SKM-1 (cell line): ENCODE data around the gene NPEPPS.
"Not testable (repeated sequence)": the region's sequence is repeated elsewhere in the genome, so short reads cannot be mapped to it uniquely, and the experiment has no call there.

ENCODE experiments used
- DNase-seq: peaks from one replicate; lab custom pipeline; 2025; ENCODE audit not compliant: unreplicated experiment; lab: John Stamatoyannopoulos, UW

Gene NPEPPS

DNA sequence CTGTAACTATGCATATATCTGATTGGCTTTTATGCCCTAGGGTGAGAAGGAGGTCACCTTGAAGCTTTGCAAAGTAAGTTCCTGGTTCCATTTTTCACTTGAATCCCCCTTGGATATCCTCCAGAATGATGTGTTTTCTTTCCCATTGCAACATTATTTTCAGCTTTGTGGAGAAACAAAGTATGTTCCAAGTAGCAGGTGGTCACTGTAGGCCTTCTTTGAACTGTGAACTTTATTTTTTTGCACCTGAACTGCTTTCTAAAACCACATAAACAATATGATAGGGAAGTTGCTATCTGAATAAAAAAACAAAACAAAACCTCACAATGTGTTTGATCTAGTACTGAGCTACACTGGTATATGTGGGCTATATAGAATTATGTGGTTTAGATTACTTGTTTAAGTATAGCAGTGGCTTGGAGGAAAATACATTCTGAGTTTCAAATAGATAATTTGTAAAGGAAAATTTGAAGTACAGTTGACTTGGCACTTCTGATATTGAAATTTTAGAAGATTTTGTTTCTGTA, 29.7 kb downstream of the NPEPPS start:
- DNase-seq, result not testable (repeated sequence)

DNA sequence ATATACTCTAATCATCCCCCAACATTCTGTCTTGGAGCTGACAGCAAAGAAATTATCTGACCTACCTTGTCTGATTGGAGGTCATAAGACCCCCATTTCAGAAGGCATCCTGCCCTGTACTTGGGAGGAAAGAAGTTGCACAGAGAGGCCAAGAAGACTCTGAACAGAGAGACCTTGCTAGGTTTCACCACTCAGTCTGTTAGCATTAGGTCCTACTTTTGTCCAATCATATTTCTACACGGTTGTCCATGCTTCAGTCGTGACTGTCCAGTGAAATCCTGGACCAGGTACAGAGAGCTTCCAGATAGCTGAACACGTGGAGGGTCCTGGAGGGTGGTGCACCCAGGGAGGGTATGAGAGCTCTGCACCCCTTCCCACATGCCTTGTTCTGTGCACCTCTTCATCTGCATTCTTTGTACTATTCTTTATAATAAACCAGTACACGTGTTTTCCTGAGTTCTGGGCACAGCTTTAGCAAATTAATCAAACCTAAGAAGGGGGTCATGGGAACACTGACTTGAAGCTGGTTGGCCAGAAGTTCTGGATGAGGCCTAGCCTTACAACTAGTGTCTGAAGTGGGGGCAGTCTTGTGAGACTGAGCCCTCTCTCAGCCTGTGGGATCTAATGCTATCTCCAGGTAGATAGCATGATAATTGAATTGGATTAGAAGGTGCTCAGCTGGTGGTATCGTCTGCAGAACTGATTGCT, 30.9 kb downstream of the NPEPPS start:
- not testable (repeated sequence) for DNase-seq

DNA sequence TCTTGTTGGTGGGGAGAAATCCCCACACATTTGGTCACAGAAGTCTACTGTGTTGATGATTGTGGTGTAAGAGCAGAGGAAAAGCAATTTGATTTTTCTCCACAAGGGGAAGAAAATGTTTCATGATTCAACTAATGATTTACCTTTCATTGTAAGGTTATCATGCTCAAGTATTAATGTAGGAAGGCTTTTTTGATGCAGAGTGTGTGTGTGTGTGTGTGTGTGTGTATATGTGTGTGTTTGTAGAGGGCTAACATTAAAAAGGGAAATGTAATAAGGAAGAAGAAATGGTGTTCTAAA, 31.4 kb downstream of the NPEPPS start:
- not testable (repeated sequence) for DNase-seq

DNA sequence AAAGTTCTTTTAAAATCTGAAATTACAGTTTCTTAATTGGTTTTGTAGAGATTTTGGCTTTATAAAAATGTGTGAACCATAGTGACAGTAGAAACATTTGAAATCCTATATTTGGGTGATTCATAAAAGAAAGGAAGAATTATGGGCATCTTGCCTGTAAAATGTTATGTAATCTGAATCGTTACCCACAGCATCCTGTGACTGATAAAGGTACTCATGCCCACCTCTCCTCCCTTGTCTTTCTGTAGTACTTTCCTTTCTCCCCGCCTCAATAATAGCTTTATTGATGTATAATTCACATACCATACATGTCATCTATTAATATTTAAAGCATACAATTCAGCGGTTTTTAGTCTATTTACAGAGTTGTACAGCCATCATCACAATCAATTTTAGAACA, 36.4 kb downstream of the NPEPPS start:
- DNase-seq, result not testable (repeated sequence)

DNA sequence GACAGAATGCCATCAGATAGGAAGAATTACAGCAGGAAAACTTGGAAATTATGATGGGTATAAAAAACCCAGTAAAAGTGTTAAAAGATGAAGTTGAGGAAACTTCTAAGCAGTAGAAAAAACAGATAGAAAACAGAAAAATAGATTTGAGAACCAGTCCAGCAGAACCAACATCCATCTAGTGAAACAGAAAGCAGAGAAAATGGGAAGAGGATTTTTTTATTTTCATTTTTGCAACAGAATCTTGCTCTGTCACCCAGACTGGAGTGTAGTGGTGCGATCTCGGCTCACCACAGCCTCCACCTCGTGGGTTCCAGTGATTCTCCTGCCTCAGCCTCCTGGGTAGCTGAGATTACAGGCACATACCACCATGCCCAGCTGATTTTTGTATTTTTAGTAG, 41.7 kb downstream of the NPEPPS start:
- not testable (repeated sequence) for DNase-seq

DNA sequence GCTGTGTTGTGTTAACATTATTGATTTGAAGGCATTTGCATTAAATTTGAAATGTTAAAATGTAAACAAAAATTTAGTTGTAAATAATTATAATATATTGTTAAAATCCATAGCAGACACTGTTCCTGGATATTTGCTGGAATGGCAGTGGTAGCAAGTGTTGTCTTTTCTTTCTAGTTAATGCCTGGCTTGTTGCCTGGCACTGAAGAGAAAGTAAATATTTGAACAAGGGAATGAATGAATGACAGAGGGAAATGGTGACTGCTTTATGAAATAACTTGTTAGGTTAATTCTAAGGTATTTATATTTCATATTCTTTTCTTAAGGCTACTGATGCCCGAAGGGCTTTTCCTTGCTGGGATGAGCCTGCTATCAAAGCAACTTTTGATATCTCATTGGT, 51.5 kb downstream of the NPEPPS start:
- not testable (repeated sequence) for DNase-seq

DNA sequence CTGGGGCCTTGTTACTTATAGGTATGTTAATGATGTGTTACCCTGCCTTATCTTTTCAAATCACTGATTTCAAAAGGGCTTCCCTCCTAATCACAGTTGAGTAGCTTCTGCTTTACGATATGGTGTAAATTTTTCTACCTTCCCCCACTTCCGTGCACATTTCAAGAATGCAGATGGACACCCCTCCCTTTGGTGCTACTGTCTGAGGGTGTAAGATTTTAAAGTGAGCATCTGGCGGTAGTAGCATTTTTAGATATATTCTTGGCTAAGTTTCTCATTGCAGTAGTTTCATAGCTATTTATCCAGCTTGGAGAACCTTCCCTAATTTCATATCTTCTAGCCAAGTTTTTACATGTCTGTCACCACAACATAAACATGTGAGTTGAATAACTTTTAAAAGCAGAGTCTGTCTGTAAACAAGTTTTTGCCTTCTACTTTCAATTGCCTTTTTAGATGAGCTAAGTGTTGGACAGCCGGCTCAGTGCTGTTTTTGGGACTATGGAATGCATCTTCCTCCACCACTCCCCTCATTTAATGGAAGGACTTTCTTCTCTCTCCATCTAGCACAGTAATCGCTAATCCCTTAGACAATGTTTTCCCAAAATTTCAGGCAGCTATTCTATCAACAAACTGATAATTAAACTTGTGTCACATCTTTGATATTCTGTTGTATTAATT, 55.6 kb downstream of the NPEPPS start:
- DNase-seq, result not testable (repeated sequence)

DNA sequence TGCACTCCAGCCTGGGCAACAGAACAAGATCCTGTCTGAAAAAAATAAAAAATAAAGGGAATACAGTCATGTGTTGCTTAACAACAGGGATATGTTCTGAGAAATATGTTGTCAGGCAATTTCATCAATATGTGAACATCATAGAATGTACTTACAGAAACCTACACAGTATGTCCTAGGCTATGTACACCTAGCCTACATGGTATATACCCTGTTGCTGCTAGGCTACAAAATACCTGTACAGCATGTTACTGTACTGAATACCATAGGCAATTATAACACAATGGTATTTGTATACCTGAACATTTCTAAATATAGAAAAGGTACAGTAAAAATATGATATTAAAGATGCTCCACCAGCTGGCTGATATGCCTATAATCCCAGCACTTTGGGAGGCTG, 62.6 kb downstream of the NPEPPS start:
- DNase-seq, result not testable (repeated sequence)

DNA sequence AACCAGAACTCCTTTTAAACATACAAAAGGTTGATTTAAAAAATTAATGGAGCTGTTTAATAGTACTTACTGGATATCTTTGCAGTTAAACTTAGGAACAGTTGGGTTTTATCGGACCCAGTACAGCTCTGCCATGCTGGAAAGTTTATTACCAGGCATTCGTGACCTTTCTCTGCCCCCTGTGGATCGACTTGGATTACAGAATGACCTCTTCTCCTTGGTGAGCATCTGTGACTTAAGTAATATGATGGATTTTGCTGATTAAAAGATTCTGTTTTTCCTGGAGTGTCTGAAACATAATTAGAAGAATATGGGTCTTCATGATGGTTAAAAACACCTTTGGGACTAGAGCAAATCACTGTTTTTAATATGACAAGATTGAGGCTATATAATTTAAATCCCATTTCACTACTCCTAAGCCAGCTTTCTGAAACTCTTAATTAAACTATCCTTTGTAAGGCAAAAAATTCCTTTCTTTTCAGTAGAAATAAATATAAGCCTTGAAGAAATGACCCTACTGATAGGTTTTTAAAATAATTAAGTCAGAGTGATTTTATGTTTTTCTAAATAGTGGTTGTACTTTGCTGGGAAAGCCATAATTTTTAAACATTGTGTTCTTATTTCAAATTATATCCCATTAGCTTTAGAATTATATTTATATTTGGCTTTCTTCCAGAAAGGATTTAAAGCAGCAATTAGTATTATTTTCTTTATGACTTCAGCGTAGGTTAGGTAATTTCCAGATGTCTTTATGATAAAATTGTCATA, 73.1 kb downstream of the NPEPPS start:
- DNase-seq, result no peak

DNA sequence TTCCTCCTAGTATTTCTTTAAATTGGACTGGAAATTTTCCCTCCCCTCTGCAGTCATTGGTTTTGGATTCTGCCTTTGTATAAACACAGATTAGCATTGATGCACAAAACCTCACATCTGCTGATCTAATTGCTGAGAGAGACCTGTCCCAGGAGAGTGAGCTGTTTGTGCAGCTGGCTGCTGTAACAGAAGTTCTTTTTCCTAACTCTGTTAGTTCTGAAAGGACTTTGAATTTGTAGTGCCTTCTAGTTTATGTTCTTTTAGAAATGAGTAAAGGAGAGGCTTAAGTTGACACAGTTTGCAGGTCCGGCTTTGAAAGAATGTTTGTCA, 73.7 kb downstream of the NPEPPS start:
- DNase-seq, result no peak

DNA sequence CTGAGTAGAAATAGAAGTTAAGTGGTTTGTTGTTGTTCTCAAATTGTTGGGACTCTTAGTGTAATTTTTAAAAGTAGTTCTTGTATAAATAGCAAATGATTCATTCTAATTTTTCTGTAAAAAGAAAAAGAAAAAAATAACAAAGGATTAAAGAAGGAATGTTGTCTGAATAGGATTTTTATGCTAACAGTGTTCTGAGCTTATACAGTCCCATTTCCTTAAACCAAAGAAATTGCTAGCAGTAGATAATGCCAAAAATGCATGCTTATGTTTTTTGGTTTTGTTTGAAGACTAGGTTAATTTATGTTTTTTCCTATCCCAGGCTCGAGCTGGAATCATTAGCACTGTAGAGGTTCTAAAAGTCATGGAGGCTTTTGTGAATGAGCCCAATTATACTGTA, 74.1 kb downstream of the NPEPPS start:
- no peak for DNase-seq

DNA sequence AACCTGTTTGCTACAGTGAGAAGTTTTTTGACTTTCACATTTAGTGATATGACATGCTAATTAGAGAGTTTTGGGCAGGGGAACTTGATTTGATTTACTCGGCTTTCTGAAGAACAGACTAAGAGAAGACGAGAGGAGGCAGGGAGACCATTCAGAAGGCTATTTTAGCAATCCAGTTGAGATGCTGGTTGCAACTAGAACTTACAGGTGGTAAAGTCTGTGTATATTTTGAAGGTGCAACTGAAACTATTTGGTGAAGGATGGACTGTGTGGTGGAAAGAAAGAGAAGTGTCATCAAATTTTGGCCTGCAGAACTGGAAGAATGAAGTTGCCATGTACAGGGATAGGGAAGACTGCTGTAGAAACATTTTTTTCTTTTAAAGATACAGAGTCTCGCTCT, 76.6 kb downstream of the NPEPPS start:
- DNase-seq, result no peak

DNA sequence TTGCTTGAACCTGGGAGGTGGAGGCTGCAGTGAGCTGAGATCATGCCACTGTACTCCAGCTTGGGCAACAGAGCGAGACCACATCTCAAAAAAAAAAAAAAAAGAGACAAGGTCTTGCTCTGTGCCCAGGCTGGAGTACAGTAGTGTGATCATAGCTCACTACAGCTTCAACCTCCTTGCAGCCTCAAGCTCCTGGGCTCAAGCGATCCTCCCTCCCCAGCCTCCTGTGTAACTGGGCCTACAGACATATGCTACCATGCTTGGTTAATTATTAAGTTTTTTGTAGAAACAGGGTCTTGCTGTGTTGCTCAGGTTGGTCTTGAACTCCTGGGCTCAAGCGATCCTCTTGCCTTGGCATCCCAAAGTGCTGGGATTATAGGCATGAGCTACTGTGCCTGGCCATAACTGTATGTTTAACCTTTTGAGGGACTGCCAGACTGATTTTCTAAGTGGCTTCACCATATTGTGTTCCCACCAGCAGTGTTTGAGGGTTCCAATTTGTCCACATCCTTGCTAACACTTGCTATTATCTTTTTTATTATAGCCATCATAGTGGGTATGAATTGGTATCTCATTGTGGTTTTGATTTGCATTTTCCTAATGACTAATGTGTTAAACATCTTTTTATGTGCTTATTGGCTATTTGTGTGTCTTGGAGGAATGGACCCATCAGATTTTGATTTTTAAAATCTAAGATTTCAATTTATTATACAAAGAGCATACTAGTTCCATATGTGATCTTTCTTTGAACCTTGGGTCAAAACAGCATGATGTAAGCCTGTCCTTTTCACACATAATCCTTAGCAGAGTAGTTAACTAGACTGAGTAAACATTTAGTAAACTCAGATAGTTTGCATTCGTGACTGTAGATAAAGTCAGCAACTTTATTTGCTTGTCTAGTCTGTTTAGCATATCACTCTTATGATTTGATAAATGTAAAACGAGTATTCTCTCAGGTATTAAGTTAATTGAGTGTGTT, 80.8 kb downstream of the NPEPPS start:
- no peak for DNase-seq

DNA sequence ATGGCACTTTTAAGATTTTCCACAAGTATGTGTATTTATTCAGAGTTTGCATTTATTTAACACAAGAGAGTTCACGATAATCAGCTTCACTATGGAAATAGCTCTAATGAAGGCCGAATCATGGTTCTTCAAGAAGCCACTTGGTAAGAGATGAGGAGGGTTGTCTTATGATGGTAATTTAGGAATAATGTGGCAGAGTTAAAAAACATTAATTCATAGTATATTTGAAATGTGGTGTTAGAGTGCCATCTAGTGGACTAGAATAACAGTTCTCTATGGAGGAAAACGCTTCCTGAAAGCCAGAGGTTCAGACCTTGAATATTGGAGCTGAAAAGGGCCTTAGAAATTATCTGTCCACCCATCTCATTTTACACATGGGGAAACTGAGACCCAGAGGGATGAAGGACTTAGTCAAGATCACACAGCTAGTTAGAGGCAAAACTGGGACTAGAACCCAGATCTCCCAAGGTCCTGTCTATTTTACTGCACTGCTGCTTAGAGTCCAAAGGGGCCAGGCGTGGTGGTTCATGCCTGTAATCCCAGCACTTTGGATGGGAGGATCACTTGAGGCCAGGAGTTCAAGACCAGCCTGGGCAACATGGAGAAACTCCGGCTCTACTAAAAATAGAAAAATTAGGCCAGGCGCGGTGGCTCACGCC, 85.0 kb downstream of the NPEPPS start:
- peak; percentile 7 for DNase-seq

DNA sequence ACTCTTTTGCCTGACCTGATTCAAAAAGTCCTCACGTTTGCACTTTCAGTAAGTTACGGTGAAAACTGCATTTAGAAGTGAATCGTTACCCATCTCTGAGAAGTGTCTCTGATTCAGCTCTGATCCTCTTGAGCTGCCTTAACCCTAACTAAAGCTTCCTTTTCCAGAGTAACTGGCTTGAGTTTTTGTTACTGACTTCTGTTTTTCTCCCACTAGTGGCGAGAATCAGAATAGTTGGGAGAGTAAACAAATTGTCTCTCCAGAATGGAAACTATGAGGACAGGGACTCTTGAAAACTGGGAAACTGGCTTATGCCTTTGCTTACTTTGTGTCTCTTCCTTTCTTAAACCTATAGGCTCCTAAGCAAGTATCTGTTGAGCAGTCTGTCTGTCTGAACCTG, 87.5 kb downstream of the NPEPPS start:
- DNase-seq, result no peak

DNA sequence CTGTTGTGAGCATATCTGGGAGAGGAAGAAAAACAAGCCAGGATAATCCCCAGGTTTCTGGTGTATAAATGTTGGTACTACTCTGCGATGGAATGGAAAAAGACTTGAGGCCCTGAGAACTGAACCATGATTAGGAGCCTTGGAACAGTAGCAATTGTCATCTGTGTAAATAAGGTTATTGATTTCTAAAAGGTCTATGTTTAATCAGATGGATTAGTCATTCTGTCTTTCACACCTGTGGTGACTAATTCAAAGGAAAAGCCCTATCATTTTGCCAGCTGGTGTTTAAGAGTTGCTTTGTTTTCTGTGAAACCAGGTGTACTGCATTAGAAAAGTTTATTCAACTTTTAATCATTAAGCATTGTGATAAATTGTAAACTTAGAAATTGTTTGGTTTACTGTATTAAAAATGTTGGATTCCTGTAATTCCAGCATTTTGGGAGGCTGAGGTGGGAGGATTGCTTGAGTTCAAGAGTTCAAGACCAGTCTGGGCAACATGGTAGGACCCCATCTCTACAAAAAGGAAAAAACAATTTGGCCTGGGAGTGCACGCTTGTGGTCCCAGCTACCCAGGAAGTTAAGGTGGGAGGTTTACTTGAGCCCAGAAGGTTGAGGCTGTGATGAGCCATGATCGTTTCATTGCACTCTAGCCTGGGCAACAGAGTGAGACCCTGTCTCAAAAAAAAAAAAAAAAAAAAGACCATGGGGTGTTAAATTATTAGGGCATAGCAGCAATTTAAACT, 89.8 kb downstream of the NPEPPS start:
- no peak for DNase-seq

DNA sequence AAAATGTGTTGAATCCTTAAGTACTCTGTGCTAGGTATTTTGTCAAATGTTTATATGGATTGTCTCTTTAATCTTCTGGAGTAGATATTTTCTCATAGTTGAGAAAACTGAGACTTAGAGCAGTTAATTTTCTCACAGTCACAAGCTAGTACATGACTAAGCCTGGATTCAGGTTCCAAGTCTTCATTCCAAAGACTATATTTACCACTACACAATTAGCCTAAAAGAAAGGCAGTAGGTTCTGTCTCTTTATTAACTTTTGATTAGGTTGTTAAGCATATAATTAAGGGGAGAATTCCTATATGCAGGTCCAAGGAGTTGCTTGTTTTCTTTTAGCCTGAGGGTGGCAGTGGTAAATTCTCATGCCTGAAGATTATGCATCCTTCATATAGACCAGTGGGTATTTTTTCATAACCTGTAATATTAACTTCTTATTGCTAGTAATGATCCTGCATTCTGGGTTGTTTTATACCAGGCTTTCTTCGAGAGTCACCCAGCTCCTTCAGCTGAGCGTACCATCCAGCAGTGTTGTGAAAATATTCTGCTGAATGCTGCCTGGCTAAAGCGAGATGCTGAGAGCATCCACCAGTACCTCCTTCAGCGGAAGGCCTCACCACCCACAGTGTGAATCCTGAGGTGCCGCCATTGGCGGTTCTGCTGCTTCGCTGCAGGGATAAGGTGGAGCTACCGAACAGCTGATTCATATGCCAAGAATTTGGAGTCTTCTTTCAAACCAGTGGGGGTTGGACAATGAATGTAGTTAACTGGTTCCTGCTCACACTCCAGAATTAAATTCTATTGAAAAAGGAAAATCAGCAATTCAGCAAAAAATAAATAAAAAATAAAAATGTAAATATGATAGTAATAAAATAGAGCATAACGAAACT, 90.6 kb downstream of the NPEPPS start:
- no peak for DNase-seq

DNA sequence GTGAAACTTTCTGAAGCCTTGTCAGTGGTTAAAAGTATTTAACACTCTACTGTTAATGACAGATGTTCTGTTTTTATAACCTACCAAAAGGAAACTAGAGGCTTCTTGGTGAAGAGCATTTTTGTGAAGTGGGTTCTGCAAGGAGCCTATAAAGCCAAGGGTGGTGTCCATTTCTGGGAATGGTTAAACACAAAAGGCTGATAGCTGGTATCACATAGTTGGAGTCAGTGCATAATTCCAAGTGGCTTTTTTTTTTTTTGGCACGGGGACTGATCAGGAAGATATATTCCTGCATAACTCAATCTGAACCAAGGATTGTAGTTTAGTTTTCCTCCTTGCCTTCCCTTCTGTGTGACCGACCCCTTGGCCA, 91.3 kb downstream of the NPEPPS start:
- no peak for DNase-seq

DNA sequence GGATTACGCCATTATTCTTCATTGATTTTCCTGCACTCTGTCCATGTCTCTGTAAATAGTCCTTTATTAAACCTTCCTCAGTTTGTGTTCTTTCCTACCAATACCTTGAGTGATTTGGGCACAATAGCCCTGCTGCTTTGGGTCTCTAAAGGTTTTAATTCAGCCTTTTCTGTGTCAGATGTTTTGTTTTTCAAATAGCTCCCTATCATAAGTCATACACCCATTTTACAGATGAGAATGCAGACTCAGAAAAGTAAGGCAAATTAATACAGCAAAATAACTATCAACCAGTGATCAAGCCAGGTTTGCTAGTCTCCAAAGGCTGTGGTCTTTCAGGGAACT, 93.8 kb downstream of the NPEPPS start:
- DNase-seq, result no peak
